ENCODE data around the gene PSMB11.

- TF ChIP-seq, protein P1, sequence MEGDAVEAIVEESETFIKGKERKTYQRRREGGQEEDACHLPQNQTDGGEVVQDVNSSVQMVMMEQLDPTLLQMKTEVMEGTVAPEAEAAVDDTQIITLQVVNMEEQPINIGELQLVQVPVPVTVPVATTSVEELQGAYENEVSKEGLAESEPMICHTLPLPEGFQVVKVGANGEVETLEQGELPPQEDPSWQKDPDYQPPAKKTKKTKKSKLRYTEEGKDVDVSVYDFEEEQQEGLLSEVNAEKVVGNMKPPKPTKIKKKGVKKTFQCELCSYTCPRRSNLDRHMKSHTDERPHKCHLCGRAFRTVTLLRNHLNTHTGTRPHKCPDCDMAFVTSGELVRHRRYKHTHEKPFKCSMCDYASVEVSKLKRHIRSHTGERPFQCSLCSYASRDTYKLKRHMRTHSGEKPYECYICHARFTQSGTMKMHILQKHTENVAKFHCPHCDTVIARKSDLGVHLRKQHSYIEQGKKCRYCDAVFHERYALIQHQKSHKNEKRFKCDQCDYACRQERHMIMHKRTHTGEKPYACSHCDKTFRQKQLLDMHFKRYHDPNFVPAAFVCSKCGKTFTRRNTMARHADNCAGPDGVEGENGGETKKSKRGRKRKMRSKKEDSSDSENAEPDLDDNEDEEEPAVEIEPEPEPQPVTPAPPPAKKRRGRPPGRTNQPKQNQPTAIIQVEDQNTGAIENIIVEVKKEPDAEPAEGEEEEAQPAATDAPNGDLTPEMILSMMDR (IDR thresholded peaks at IDR 0.05 in 4 of 5, conservative IDR thresholded peaks at IDR 0.05 in 1 of 5): no peak
- TF ChIP-seq POLR2A (IDR thresholded peaks at IDR 0.05): no peak
Measured at GRCh38 chr14:23052182-23052623, 10.2 kb downstream of the PSMB11 start.

Data from gastrocnemius medialis (tissue), 4 donors.